ENCODE results near the gene HEPH. TPM values are rescaled to one million over a fixed set of nuclear protein-coding genes. Genes with fewer than 3 reads are reported as not detected.

Gene HEPH
- polyA plus RNA-seq, 1 donor from 2014 or later, result 11.6 TPM

DNA sequence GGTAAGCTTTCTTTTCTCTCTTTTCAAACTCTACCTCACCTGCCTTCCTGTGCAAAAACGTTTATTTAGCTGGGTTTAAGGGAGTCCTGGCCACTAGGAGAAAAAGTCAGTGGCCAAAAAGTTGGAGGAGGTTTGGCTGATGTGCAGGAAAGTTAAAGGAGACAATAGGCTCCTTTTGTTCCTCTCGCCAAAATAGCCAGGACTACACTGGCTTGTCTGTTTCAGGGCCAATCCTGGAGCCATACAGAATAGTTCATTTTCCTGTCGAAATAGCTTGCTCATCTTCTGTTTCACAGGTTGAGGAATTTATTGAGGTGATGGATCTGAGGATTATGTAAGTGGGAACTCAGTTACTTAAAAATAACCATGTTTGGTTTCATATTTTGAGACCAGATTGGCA is 423 bp downstream of the HEPH start:
- H4K20me1 ChIP-seq (ENCODE audit: insufficient read depth), result no peaks in the 10 kb centered on the region
- H3K9me2 ChIP-seq (ENCODE audit: insufficient read depth, low read length), result no peaks in the 10 kb centered on the region
- H3K27me3 ChIP-seq (ENCODE audit: insufficient read depth, low read depth, low read length), result no peaks in the 10 kb centered on the region
- no peak overlapping the region for H3K4me2 ChIP-seq (ENCODE audit: low read length)
- no peaks in the 10 kb centered on the region for H3F3A ChIP-seq (ENCODE audit: insufficient read depth, low read length, poor library complexity, severe bottlenecking)
- peak overlapping the region; percentile 58 for H3K4me3 ChIP-seq (ENCODE audit: low read length)
- no peak for TF ChIP-seq RAD21 (conservative IDR thresholded peaks at IDR 0.05)
- no peak for TF ChIP-seq SMC3 (conservative IDR thresholded peaks at IDR 0.05; ENCODE audit: poor library complexity)
- no peak for TF ChIP-seq MXI1 (conservative IDR thresholded peaks at IDR 0.05; ENCODE audit: poor library complexity, severe bottlenecking)
- TF ChIP-seq EZH2 (IDR thresholded peaks at IDR 0.05; ENCODE audit: borderline replicate concordance, insufficient read depth, low read length, poor library complexity, severe bottlenecking), result no peak
- TF ChIP-seq, protein P1, sequence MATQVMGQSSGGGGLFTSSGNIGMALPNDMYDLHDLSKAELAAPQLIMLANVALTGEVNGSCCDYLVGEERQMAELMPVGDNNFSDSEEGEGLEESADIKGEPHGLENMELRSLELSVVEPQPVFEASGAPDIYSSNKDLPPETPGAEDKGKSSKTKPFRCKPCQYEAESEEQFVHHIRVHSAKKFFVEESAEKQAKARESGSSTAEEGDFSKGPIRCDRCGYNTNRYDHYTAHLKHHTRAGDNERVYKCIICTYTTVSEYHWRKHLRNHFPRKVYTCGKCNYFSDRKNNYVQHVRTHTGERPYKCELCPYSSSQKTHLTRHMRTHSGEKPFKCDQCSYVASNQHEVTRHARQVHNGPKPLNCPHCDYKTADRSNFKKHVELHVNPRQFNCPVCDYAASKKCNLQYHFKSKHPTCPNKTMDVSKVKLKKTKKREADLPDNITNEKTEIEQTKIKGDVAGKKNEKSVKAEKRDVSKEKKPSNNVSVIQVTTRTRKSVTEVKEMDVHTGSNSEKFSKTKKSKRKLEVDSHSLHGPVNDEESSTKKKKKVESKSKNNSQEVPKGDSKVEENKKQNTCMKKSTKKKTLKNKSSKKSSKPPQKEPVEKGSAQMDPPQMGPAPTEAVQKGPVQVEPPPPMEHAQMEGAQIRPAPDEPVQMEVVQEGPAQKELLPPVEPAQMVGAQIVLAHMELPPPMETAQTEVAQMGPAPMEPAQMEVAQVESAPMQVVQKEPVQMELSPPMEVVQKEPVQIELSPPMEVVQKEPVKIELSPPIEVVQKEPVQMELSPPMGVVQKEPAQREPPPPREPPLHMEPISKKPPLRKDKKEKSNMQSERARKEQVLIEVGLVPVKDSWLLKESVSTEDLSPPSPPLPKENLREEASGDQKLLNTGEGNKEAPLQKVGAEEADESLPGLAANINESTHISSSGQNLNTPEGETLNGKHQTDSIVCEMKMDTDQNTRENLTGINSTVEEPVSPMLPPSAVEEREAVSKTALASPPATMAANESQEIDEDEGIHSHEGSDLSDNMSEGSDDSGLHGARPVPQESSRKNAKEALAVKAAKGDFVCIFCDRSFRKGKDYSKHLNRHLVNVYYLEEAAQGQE (IDR thresholded peaks at IDR 0.05; ENCODE audit: borderline replicate concordance), result no peak
- no peak for TF ChIP-seq TAF1 (IDR thresholded peaks at IDR 0.05; ENCODE audit: low read depth)
- TF ChIP-seq POLR2AphosphoS5 (IDR thresholded peaks at IDR 0.05), result no peak
- TF ChIP-seq EP300 (conservative IDR thresholded peaks at IDR 0.05; ENCODE audit: poor library complexity, severe bottlenecking), result no peak
- TF ChIP-seq, protein P2, sequence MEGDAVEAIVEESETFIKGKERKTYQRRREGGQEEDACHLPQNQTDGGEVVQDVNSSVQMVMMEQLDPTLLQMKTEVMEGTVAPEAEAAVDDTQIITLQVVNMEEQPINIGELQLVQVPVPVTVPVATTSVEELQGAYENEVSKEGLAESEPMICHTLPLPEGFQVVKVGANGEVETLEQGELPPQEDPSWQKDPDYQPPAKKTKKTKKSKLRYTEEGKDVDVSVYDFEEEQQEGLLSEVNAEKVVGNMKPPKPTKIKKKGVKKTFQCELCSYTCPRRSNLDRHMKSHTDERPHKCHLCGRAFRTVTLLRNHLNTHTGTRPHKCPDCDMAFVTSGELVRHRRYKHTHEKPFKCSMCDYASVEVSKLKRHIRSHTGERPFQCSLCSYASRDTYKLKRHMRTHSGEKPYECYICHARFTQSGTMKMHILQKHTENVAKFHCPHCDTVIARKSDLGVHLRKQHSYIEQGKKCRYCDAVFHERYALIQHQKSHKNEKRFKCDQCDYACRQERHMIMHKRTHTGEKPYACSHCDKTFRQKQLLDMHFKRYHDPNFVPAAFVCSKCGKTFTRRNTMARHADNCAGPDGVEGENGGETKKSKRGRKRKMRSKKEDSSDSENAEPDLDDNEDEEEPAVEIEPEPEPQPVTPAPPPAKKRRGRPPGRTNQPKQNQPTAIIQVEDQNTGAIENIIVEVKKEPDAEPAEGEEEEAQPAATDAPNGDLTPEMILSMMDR (IDR thresholded peaks at IDR 0.05; ENCODE audit: poor library complexity, severe bottlenecking), result no peak
- peak overlapping the region; percentile 23 for H3K9ac ChIP-seq (ENCODE audit: low read length)
- no peaks in the 10 kb centered on the region for H3K36me3 ChIP-seq (ENCODE audit: insufficient read depth, low read length)
- H3K27ac ChIP-seq (ENCODE audit: low read length), result no peak overlapping the region
- H2AFZ ChIP-seq (ENCODE audit: low read depth, low read length), result no peak overlapping the region
- no peaks in the 10 kb centered on the region for H3K9me3 ChIP-seq (ENCODE audit: low read length)
- no peaks in the 10 kb centered on the region for H3K79me2 ChIP-seq (replicated peaks; ENCODE audit: insufficient read depth, low read length)

DNA sequence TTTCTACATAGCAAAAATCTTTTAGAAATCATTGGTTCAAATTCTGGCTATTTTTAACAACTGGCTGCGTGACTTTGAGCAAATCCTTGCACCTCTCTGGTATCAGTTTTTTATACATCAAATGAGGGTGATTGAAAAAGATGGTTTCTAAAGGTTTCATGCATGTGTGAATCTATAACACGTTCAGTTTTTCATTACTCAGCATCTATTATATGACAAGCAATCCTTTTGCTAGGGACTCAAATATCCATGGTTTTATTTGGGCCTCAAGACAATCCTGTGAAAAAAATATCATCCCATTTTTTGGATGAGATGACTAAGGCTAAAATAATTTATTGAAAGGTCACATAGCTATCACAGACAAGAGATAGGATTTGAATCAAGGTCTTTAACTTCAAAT is 884 bp downstream of the HEPH start:
- Histone ChIP-seq H3K9me3 (ENCODE audit: low read length) (no peaks in the 10 kb centered on the region), H3K36me3 (ENCODE audit: insufficient read depth, low read length) (no peaks in the 10 kb centered on the region), H4K20me1 (ENCODE audit: insufficient read depth) (no peaks in the 10 kb centered on the region), H3K9me2 (ENCODE audit: insufficient read depth, low read length) (no peaks in the 10 kb centered on the region), H3F3A (ENCODE audit: insufficient read depth, low read length, poor library complexity, severe bottlenecking) (no peaks in the 10 kb centered on the region), H3K4me2 (ENCODE audit: low read length) (no peak overlapping the region), H3K27ac (ENCODE audit: low read length) (no peak overlapping the region), H3K9ac (ENCODE audit: low read length) (peak overlapping the region; percentile 23), H3K4me3 (ENCODE audit: low read length) (peak overlapping the region; percentile 58), H3K27me3 (ENCODE audit: insufficient read depth, low read depth, low read length) (no peaks in the 10 kb centered on the region), H2AFZ (ENCODE audit: low read depth, low read length) (no peak overlapping the region), H3K79me2 (replicated peaks; ENCODE audit: insufficient read depth, low read length) (no peaks in the 10 kb centered on the region)
- TF ChIP-seq RAD21 (conservative IDR thresholded peaks at IDR 0.05), result no peak

DNA sequence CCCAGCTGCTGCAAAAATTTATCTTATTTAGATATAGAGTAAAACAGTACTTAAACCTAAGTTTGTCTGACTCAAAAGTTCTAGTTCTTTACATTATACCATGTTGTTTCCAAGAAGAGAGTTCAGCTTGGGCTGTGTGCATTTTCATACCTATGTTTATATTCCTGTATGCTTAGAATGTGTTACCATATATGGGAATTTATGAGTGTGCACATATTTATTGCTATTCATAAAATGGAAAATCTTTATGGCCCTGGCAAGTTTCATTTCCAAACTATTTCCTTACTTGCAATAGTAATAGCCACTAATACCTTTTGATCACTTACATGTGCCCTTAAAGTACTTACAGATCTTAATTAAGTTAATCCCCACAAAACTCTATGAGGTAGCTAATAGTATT is 2.6 kb downstream of the HEPH start:
- Histone ChIP-seq H2AFZ (ENCODE audit: low read depth, low read length) (no peak overlapping the region), H3K4me3 (ENCODE audit: low read length) (no peak overlapping the region), H3K36me3 (ENCODE audit: insufficient read depth, low read length) (no peaks in the 10 kb centered on the region), H3K9me3 (ENCODE audit: low read length) (no peaks in the 10 kb centered on the region), H3F3A (ENCODE audit: insufficient read depth, low read length, poor library complexity, severe bottlenecking) (no peaks in the 10 kb centered on the region), H3K9ac (ENCODE audit: low read length) (no peak overlapping the region), H3K79me2 (replicated peaks; ENCODE audit: insufficient read depth, low read length) (no peaks in the 10 kb centered on the region), H3K27ac (ENCODE audit: low read length) (no peak overlapping the region), H3K4me2 (ENCODE audit: low read length) (no peak overlapping the region), H3K9me2 (ENCODE audit: insufficient read depth, low read length) (no peaks in the 10 kb centered on the region), H3K27me3 (ENCODE audit: insufficient read depth, low read depth, low read length) (no peaks in the 10 kb centered on the region), H4K20me1 (ENCODE audit: insufficient read depth) (no peaks in the 10 kb centered on the region)
- TF ChIP-seq TAF1 (IDR thresholded peaks at IDR 0.05; ENCODE audit: low read depth), result no peak
